Cardiac muscle cell (in vitro differentiated cells and primary cell): ENCODE measurements around the gene DGKD. TPM values are rescaled to one million over a fixed set of nuclear protein-coding genes. Genes with fewer than 3 reads are reported as not detected.

Source experiments
- DNase-seq, 2 donors: peaks; one replicate each; pipeline versions ENCODE4 v3.0.0 to v3.0.0-alpha.2; 2010 to 2017; ENCODE audit warnings: low read depth in 1 of 2, low spot score in 1 of 2
- H3K27ac ChIP-seq: fragments of 200-600 bp; sonication (generic); 2 replicates; pipeline ENCODE4 v1.5.1; 2016
- H3K27me3 ChIP-seq: fragments of 200-600 bp; sonication (generic); 2 replicates; pipeline ENCODE4 v1.6.0; 2016; ENCODE audit warnings: control low read depth
- H3K36me3 ChIP-seq: fragments of 200-600 bp; sonication (generic); 2 replicates; pipeline ENCODE4 v1.5.1; 2016; ENCODE audit warnings: control low read depth
- H3K4me1 ChIP-seq: fragments of 200-600 bp; sonication (generic); 2 replicates; pipeline ENCODE4 v1.8.1; 2017; ENCODE audit warnings: low read depth, mild to moderate bottlenecking, mixed run types
- H3K4me3 ChIP-seq: fragments of 200-600 bp; sonication (generic); 2 replicates; pipeline ENCODE4 v1.5.1; 2016; ENCODE audit warnings: mild to moderate bottlenecking
- H3K9me3 ChIP-seq: fragments of 200-600 bp; sonication (generic); 2 replicates; pipeline ENCODE4 v1.5.1; 2017; ENCODE audit warnings: low read depth, mild to moderate bottlenecking, control low read depth
- CTCF ChIP-seq: IDR thresholded peaks from 2 replicates; pipeline ENCODE4 v1.5.1; 2012; ENCODE audit warnings: low read depth, mild to moderate bottlenecking, low read length
- polyA plus RNA-seq: library from polyadenylated mRNA; unstranded; fragments of >200 nt; fragmentation: Nextera tagmentation; extraction: Ambion mirVana; gene quantifications from 2 replicates; pipeline ENCODE4 v1.2.1, GENCODE V29; 2016
- total RNA-seq: library from RNA; depleted of rRNA; stranded (reverse); fragments of >200 nt; gene quantifications from 2 replicates; pipeline ENCODE4 v1.2.3, GENCODE V29; 2016

The DGKD gene
- total and polyA plus RNA-seq, 2 experiments from 2014 or later = 21.0 to 40.0 TPM

DNA sequence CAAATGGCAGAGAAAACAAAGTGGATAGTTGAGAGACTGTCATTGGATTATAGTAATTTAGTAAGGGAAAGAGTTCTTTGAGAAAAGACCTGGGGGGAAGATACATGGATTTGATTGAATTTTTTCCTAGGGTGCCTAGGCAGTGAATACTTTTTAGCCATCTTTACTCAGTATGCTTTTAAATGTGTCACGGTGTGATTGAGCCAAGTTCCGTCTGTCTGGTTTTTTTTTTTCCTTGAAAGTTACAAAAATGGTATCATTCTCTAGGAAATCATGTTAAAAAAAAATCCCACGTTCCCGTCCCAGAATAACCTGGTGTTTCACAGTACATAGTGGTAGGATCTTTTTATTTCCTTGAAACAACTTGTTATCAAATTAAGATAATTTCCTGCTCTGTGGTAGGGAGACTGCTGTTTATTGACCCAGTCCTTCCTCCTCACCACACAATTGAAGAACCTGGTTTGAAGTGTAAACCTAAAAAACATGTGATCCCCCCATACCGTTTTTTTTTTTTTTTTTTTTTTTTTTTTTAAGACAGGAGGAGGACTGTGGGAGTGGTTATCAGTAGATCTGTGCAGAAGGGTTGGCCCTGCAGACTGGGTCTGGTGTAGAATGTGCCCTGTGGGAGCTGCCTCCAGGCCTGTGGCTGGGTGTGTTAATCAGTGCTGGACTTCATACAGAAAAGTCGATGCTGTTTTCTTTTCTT, 55.1 kb downstream of the DGKD start:
- TF ChIP-seq CTCF = no peak
- DNase-seq = peak in 1 of 2 donors; percentile 58
- no peak overlapping the region for H3K27ac ChIP-seq
- no peaks in the 10 kb centered on the region for H3K27me3 ChIP-seq
- no peaks in the 10 kb centered on the region for H3K9me3 ChIP-seq
- no peak overlapping the region for H3K4me3 ChIP-seq
- H3K36me3 ChIP-seq = no peaks in the 10 kb centered on the region
- peaks cover 5% of the 10 kb centered on the region for H3K4me1 ChIP-seq

- H3K4me3 ChIP-seq = no peak overlapping the region
Observed at GRCh38 chr2:233410196-233410760, 56.0 kb downstream of the DGKD start.

DNA sequence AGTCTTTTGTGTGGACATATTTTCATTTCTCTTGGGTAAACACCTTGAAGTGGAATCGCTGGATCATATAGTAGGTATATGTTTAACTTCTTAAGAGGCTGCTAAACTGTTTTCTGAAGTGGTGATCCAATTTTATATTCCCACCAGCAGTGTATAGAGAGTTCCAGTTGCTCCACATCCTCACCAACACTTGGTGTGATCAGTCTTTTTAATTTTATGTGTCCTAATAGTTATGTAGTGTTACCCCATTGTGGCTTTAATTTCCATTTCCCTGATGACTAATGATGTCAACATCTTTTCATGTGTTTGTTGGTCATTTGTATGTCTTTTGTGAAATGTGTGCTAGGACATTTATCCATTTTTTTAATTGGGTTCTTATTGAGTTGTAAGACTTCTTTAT, 56.9 kb downstream of the DGKD start:
- H3K4me1 ChIP-seq = peaks cover 7% of the 10 kb centered on the region
- H3K27ac ChIP-seq = no peak overlapping the region
- H3K36me3 ChIP-seq = no peaks in the 10 kb centered on the region
- H3K9me3 ChIP-seq = no peaks in the 10 kb centered on the region
- TF ChIP-seq CTCF = no peak
- H3K4me3 ChIP-seq = no peak overlapping the region
- DNase-seq = no peak
- H3K27me3 ChIP-seq = no peaks in the 10 kb centered on the region

More at GRCh38 chr2:233410196-233410760, 56.0 kb downstream of the DGKD start:
- Histone ChIP-seq H3K27ac (no peak overlapping the region), H3K27me3 (no peaks in the 10 kb centered on the region), H3K9me3 (no peaks in the 10 kb centered on the region), H3K36me3 (no peaks in the 10 kb centered on the region), H3K4me1 (peaks cover 7% of the 10 kb centered on the region)
- no peak for DNase-seq
- TF ChIP-seq CTCF = no peak

- no peaks in the 10 kb centered on the region for H3K9me3 ChIP-seq
- peaks cover 7% of the 10 kb centered on the region for H3K4me1 ChIP-seq
- no peak overlapping the region for H3K4me3 ChIP-seq
- no peak for DNase-seq
- H3K27me3 ChIP-seq = no peaks in the 10 kb centered on the region
- no peak for TF ChIP-seq CTCF
- no peaks in the 10 kb centered on the region for H3K36me3 ChIP-seq
- no peak overlapping the region for H3K27ac ChIP-seq
Observed at GRCh38 chr2:233412405-233412804, 58.1 kb downstream of the DGKD start.

- H3K27me3 ChIP-seq = no peaks in the 10 kb centered on the region
- H3K4me1 ChIP-seq = peaks cover 7% of the 10 kb centered on the region
- H3K9me3 ChIP-seq = no peaks in the 10 kb centered on the region
- no peak for TF ChIP-seq CTCF
- H3K36me3 ChIP-seq = no peaks in the 10 kb centered on the region
- no peak overlapping the region for H3K27ac ChIP-seq
- H3K4me3 ChIP-seq = no peak overlapping the region
- DNase-seq = peak in 1 of 2 donors; percentile 71
Observed at GRCh38 chr2:233413046-233413445, 58.8 kb downstream of the DGKD start.
